ENCODE measurements around the gene MIER2.

Gene MIER2

DNA sequence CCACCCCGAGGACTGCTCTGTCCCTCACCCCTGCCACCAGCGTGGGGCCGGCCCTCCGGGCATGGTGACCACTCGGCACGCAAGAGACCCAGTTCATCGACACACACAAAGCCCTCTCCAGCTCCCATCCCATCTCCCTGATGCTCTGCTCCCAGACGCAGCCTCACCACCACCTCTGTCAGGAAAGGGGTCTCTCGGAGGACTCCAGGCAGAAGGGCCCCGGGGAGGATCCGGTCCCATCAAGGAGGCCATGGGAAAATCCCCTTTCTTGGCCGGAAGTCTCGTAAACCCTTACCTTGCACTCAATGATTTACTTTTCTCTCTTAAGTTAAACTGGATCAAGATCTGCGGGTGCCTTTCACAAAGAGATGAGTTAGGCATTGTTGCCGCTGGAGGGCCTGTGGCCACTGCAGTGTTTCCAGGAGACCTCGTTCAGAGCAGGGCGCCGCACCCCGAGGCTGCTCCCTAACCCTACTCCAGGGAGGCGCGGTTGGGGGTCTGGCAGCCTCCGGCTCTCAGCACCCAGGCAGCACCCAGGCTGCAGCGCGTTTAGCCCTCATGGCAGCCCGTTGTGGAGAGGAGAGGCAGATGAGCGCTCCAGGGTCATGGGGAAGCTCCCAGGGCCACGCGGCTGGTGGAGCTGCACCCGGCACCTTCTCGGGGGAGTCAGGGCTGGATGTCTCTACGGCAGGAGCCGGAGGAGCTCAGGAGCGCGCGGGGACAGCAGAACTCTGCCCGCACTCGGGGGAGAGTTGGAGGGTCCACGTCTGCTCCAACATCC lies 33.4 kb upstream of the MIER2 start:
- DNase-seq, result no peak

DNA sequence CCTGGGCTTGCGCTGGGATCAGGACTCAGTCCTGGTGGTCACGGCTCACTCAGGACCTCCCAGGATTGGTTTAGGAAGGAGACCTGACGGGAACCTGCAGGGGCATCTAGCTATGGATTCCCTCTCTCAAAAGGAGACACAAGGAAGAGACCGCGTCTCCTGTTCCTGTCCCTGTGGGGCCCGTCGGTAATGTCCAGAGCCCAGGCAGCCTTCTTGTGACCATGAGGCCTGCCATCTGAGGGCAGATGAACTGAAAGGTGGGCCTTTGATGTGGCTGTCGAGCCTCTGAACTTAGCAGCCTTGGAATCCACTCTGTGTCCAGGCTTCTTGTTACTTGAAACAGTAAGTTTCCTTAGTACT lies 31.5 kb upstream of the MIER2 start:
- DNase-seq, result no peak

DNA sequence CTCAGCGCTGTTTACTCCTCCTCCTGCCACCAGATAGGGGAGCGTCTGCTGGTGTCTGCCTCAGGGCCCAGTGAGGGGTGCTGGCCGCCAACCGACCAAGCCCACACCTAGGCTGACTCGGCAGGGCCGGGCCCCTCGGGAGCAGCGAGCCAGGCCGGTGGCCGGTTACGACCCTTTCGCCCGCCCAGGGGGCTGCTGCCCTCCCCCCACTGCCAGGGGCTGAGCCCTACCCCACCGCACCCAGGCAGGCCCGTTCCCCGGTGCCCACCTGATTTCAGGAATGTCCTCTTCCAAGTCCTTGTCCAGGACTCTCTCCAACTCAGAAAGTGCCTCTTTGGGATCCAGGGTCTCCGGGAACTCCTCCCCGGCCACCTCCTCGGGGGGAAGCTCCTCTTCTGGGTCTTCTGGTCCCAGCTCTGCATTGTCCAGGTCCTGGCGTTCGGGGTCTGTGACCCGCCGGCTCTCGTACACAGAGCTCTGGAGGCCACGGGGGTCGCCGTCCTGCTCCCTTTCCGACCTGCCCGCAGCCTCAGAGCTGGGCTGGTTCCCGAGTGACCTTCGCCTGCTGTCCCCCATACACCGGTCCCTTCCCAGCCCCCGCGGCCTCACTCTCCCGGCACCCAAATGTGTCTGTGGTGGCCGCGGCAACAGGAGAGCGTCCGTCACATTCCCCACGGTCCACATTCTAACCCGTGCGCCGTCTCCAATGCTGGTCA lies 31.0 kb upstream of the MIER2 start:
- no peak for DNase-seq

DNA sequence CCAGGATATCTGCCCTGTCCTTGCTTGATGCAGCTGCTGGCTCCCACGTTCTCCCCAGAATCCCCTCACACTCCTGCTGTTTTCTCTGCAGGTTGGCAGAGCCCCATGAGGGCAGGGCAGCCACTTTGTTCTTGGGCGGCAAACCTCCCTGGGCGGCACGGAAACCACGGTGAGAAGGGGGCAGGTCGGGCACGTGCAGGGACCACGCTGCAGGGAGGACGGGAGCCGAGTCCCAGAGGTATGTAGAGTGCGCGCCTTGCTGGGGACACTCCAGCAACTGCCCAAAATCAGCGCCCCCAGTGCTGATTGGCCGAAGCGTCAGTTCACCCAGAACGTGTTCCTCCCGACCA lies 30.3 kb upstream of the MIER2 start:
- DNase-seq, result no peak

DNA sequence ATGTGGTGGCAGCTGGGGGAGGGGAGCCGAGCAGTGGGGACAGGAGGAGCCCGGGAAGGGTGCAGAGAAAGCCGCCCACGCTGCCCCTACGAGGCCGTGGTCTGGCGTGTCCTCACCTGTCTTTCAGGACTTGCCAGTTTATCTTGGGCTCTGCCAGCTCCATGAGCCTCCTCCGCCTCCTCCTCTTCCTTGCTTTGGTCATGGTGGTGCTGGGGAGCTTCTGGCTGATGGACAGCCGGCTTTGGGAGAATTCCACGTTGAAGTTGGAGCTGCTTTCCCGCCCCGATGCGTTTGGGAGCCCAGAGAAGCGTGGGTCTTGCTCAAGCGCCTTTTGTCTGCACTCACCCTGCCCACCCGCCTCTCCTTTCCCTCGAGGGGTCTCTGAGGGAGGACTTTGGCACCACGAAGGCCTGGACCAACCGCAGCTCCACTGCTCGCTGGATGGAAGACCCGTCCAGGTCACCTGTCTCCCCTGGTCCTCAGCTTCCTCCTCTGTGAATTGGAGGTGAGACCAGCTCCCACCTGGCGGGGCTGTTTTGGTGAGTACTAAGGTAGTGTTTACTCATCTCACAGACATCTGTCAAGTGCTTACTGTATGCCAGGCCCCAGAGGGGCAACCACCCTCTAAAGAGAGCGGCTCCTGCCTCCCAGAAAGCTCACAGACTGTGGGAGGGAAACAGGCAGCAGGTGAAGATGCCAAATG lies 29.7 kb upstream of the MIER2 start:
- no peak for DNase-seq

DNA sequence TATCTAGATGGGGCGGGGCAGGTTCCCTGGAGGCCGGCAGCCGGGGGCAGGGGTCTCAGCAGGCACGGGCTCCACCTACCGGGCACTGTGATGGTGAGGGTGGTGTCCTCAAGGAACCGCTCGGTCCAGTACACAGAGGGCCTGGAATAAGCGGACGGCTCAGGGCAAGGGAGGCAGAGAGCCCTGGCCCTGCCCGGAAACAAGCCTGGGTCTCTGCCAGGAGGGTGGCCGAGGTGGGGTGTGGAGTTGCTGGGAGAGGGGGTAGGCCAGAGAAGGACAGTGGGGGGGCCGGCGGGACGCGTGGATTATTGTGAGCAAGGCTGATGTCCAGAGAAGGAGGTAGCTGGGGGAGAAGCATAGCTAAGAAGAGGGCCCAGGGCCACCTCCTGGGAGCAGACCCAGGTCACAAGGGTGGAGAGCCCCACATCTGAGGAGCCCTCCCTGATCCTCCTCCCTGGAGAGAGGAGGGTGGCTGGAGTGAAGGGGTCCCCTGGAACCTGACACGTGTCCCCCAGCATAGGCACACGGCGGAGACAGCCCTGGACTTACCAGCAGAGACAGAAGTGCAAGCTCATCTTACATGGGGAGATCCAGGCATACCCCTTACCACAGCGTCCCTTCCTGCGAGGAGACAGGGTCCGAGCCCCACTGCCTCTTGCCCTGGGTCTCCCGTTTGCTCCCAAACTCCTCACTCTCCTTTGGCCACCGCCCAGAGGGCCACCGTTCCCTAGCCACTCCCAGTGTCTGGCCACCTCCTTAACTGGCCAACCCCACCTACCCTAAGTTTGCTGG lies 29.0 kb upstream of the MIER2 start:
- DNase-seq, result no peak

DNA sequence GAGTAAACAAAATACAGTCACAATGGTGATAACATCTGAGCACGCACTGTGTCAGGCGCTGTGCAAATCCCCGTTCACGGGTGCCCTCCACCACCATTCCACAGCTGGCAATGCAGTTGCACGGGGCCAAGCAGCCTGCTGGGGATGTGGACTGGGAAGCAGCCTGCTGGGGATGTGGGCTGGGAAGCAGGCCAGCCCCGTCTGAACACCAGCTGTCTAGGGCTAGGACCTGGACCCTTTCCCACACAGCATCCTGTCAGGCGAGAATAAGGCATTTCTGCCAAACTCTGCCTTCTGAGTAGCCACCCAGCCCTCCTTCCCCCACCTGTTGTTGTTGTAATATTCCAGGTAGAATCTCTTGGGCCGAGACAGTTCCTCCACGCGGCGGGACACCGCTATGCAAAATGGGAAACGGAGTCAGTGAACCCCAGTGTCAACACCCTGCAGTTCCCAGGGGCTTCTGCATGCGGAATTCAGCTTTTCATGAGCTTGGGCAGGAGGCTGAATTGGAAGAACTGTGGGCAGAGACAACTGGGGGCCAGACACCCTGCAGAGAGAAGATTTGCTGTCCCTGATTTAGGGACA lies 27.8 kb upstream of the MIER2 start:
- DNase-seq, result no peak

DNA sequence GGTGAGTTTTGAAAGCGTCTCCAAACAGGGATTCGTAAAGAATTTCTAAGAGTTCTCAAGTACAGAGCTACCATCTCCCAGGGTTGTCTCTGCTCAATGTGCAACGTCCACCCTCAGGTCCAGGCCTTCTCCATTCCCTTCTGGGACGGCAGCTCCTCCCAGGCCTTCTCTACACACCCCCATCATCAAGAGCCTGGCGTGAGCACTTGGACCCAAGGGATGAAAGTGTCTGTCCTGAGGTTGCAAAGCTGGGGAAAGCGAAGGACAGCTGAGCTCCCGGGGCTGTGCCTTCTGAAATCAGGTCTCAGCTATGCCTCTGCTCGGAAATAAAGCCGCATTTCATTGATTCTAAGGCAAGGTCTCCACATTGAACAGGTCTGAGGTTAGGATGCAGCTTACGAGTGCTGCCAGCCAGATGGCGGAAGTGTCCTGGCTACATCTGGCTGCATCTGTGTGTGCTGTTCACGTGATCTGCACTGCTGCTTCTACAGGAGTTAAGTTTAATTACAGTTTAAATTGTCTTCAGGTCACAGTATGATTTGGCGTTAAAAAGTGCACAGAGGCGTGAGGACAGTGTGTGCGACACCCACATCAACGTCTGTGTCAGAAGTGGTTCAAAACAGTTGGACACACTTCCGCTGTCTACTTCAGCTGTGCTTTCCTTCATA lies 27.0 kb upstream of the MIER2 start:
- DNase-seq, result no peak

DNA sequence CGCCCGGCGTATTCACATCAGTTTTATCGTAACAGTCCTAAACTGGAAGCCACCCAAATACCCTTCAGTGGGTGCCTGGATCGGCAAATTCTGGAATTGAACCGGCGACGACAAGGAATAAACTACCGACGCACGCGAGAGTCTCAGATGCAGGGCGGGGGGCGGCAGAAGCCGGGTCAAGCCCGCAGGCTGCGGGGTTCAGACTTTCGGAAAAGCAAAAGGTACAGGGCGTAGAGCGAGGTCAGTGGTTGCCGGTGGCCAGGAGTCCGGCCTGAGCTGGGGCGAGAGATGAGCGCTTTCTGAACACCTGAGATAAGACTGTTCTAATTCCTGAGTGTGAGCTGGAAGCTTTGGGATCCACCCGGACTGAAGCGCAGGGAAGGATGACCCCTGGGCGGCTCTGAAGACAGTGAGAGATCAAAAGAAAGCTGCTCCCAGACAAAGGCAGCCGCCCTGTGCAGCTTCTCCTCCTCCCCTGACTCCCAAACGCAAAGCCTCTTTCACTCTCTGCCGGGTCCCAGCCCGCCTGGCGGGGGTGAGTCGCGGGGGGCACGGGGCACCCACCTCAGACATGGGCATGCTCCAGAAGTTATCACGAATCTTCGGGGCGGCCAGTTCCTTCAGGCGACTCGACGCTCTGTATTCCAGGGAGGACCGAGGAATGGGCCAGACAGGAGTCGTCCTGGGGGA lies 26.2 kb upstream of the MIER2 start:
- no peak for DNase-seq

DNA sequence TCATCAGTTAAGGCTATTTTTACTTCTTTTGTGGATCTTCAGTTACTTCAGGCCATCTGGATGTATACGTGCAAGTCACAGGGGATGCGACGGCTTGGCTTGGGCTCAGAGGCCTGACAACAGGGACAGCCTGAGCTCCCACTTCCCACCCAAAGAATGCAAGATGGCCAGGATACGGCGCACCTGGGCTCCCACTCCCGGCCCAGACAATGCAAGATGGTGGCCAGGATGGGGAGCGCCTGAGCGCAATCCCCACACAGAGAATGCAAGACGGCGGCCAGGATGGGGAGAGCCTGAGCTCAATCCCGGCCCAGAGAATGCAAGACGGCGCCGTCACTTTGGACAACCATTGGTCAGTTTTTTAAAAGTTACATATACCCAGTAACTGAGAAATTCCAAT lies 25.3 kb upstream of the MIER2 start:
- no peak for DNase-seq

DNA sequence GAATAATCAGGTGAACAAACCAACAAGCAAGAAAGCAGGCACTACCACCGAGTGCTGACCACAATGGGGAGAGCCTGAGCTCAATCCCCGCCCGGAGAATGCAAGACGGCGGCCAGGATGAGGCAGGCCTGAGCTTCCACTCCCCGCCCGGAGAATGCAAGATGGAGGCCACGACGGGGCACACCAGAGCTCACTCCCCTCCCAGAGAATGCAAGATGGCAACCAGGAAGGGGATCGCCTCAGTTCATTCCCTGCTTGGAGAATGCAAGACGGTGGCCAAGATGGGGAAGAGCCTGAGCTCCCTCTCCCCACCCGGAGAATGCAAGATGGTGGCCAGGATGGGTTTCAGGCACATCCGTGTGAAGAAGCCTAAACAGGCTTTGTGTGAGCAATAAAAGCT lies 24.7 kb upstream of the MIER2 start:
- DNase-seq, result no peak

DNA sequence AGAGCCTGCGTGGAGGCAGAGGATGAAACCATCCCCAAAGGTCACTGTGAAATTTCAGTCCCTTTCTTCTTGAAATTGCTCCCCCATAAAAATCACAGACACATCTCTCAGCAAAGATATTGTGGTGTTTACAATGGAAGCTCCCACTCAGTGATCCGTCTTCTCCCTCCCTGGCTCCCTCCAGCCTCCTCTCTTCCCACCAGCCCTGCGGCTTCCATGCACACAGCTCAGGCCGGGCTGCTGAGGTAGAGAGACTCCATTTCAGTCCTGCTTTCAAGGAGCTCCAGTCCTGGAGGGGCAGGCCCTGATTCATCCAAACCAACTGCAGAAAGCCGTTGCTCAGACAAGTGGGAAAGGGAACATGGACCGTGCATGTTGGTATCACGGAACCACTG lies 24.0 kb upstream of the MIER2 start:
- DNase-seq, result no peak

DNA sequence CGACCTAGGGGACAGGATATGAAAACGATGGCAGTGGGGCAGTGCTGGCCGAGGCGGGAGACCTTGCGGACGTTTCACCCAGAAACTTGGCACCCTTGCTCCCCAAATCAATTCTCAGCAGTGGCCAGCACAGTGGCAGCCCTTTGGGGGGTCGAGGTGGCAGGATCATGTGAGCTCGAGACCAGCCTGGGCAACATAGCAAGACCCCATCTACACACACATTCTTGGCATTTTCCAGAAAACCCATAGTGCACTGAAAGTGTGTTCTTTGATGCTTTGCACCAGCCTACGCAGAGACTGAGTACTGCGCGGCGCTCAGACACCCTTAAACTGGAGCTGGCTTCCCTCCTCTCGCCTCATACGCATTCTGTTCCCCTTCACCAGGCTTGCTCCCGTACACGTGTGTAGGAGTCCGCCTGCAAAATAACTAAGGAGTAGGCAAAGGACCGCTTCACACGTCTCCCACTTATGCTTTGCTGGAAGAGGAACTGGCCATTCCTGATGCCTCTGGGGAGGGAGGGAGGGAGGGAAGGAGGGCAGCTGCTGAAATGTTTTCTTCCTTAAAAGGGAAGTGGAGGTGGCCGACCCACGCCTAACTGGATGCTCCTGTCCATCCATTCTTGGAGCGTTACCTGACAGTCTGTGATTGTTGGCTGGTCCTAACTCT lies 23.5 kb upstream of the MIER2 start:
- peak in 1 of 2 donors; percentile 45 for DNase-seq

DNA sequence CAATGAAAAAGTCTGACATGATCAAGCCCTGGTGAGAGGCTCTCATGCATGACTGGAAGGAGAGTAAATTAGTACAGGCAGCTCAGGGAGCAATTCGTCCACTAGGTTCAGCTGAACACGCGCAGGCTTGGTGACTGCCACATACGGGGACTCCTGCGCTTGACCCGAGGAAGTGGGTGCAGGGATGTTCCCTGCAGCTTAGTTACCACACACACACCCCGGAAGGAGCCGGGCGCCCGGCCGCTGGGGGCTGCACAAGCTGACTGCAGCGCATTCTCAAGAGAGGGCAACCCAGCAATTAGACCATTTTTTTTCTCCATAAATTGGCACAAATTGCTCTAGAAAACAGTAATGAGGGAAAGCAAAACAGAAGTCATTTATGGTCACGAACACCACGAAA lies 23.0 kb upstream of the MIER2 start:
- DNase-seq, result no peak

DNA sequence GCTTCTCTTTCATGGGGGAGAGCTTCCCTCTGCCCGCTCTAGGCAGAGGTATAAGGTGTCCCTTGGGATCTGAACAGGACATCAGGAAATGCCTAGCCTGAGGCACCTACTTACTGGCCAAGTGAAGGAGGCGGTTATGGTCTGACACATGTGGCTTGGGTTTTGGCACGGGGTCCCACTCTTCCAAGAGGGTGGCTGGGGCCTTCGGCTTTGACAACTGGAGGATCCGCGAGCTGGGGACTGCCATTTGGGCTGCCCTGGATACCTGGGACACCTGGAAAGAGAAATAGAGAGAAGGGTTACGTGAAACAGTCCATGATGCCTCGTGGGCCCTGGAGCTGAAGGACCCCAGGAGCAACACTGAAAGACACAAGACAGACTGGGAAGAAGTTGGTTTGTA lies 22.4 kb upstream of the MIER2 start:
- DNase-seq, result no peak

DNA sequence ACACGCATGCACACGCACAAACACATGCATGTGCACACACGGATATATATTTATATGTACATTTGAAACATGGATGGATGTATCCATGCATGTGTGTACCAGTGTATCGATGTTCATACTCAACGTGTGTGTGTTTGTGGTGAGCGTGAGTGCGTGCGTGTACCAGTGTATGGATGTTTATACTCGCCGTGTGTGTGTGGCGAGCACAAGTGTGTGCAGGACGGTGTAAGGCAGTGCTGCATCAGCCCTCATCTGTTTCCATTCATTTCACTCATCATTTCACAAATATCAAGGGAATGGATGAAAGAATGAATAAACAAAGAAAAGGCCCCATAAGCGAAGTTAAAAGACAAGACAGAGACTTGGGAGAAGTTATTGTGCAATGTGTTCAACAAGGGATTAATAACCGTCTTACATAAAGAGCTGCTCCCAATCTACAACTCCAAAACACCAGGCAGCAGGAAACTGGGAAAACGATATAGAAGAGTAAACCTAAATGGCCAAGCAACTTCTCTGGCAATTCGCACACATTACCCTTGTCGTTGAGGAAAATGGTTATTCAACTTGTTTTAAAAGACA lies 21.7 kb upstream of the MIER2 start:
- DNase-seq, result no peak

DNA sequence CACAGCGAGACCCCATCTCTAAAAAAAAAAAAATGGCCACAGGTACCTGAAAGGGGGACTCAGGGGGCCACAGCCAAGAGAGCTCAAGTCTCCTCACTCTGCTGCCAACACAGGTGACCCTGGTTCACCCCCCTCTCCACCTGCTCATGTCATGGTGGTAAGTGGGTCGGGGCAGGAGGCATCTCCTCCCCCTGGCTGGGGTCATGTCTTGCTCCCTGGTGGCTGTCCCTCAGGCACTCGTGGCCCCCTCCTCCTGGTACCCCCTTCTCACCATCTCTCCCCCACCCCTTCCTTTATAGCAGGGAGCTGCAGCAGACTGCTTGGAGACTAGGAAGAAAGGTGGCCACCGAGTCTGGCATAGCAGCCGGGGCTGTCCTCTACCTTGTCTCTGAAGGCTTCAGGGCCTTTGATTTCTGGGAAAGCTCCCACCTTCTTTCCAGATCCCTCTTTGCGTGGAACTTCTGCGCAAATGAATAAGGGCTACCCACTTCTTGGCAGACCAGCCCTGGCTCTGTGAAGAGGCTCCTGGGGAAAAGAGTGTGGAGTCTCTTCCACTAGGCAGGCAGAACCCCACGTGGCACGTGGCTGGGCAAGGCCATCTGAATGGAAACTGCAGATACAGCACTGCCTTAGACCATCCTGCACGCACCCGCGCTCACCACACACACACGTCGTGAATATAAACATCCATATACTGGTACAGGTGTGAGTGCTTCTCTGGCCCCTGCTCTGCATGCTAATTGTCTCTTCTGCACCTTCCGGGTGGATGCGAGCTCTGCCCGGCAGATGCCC lies 20.1 kb upstream of the MIER2 start:
- DNase-seq, result no peak

DNA sequence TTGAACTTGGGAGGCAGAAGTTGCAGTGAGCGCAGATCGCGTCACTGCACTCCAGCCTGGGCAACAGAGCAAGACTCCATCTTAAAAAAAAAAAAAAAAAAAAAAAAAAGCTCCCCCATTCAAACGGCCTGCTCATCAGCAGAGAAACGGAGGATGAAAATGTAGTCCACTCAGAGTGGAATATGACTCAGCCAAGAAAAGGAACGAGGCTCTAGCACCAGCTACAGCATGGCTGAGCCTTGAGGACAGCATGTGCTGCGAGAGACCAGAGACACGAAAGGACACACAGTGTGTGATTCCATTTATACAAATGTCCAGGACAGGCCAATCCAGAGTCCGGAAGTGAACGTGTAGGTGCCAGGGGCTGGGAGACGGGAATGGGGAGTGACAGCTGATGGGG lies 18.1 kb upstream of the MIER2 start:
- no peak for DNase-seq

DNA sequence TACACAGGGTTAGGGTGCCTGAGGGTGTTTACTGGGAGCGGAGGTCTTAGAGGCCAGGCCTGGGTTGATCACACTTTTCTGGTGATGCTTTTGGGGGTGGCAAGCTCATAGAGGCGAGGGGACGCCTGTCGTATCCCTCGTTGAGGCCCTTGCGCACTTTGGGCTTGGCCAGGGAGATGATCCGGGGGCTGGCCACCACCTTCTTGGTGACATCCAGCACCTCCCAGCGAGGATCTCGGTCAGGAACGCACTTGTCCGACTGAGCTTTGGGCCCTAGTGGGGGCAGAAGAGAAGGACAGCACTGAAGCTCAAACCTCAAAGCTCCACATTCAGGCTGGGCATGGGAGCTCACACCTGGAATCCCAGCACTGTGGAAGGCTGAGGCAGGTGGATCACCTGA lies 17.6 kb upstream of the MIER2 start:
- no peak for DNase-seq

DNA sequence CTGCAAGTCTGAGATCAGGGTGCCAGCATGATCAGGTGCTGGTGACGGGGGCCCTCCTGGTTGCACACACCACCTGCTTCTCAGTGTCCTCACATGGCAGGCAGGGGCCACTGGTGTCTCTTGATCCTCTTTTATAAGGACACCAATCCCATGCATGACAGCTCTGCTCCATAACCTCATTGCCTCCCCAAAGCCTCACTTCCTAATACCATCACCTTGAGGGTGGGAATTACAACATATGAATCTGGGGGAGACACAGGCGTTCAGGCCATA lies 15.0 kb upstream of the MIER2 start:
- no peak for DNase-seq

Data from inflammatory macrophage (primary cell).